Testis (tissue), 3 donors: ENCODE measurements around the gene RNF222. TPM values are rescaled to one million over a fixed set of nuclear protein-coding genes. Genes with fewer than 3 reads are reported as not detected.

Experiments
- DNase-seq: peaks from one replicate; pipeline ENCODE4 v3.0.0-alpha.2; 2019
- H3K27ac ChIP-seq, 2 donors: fragments of 200-600 bp; sonication (generic); one replicate each; pipeline ENCODE4 v1.5.1; 2019
- H3K27me3 ChIP-seq: fragments of 200-600 bp; sonication (generic); one replicate; pipeline ENCODE4 v1.5.1; 2019
- H3K36me3 ChIP-seq: fragments of 200-600 bp; sonication (generic); one replicate; pipeline ENCODE4 v1.5.1; 2017; ENCODE audit warnings: low read depth; ENCODE audit errors: missing control alignments
- H3K4me1 ChIP-seq: fragments of 200-600 bp; sonication (generic); one replicate; pipeline ENCODE4 v1.5.1; 2019
- H3K4me3 ChIP-seq, 2 donors: fragments of 200-600 bp; sonication (generic); one replicate each; pipeline ENCODE4 v1.5.1; 2017 to 2019
- H3K9me3 ChIP-seq: fragments of 200-600 bp; sonication (generic); one replicate; pipeline ENCODE4 v1.5.1; 2017
- CTCF ChIP-seq, 3 experiments: fragments of 450-650 bp in 2 of 3; fragments of 200-600 bp in 1 of 3; sonication (generic) in 1 of 3; IDR thresholded peaks; one replicate each; pipeline ENCODE4 v1.5.1; 2016 to 2019; ENCODE audit warnings: antibody characterized with exemption in 3 of 3, mild to moderate bottlenecking in 2 of 3, moderate library complexity in 1 of 3
- POLR2A ChIP-seq: fragments of 450-650 bp; IDR thresholded peaks from one replicate; pipeline ENCODE4 v1.6.1; 2017; ENCODE audit warnings: antibody characterized with exemption, mild to moderate bottlenecking, moderate library complexity
- WGBS, 2 donors: methylation state at CpG; one replicate each; pipeline ENCODE4 v1.1.5; 2018; 5-methylcytosine and 5-hydroxymethylcytosine counted together
- intact Hi-C: fragments of 100-400 bp; cut with DNase I; formaldehyde crosslinking; loops from one replicate; pipeline ENCODE4 v1.15.1; 2023; ENCODE audit warnings: low total_unique reads
- polyA plus RNA-seq: library from polyadenylated mRNA; stranded (reverse); fragments of 350-450 nt; fragmentation: Illumina TruSeq; extraction: RNeasy Lipid Tissue Mini Kit (QIAGEN cat#74804); gene quantifications from one replicate; pipeline ENCODE4 v1.2.3, GENCODE V29; 2014; ENCODE audit warnings: low read depth, low replicate concordance; ENCODE audit not compliant: insufficient read depth
- total RNA-seq, 2 donors: library from RNA; depleted of rRNA; stranded (reverse); fragments of >200 nt; gene quantifications; one replicate each; pipeline ENCODE4 v1.2.3, GENCODE V29; 2016

The RNF222 gene
- total and polyA plus RNA-seq, 3 donors from 2014 or later = 0.06 TPM; not detected in 2

- no peak for TF ChIP-seq CTCF (IDR thresholded peaks at IDR 0.05)
- no peak for TF ChIP-seq POLR2A
- H3K4me1 ChIP-seq = no peaks in the 10 kb centered on the region
- no peak for DNase-seq
- no peaks in the 10 kb centered on the region for H3K36me3 ChIP-seq
- intact Hi-C loops = no loop called here
- H3K4me3 ChIP-seq = peak overlapping the region in 1 of 2 donors; percentile 18
- WGBS, 2 donors = 50 to 72% methylated on average over 4 to 46 of the region's 46 CpGs
- no peaks in the 10 kb centered on the region for H3K27me3 ChIP-seq
- no peaks in the 10 kb centered on the region for H3K9me3 ChIP-seq
- H3K27ac ChIP-seq = no peak overlapping the region
Measured at GRCh38 chr17:8392674-8393469, 4.8 kb downstream of the RNF222 start.

- intact Hi-C loops = no loop called here
- H3K27ac ChIP-seq = no peak overlapping the region
- H3K9me3 ChIP-seq = no peaks in the 10 kb centered on the region
- H3K4me1 ChIP-seq = no peaks in the 10 kb centered on the region
- H3K36me3 ChIP-seq = no peaks in the 10 kb centered on the region
- no peaks in the 10 kb centered on the region for H3K27me3 ChIP-seq
- no peak for DNase-seq
- H3K4me3 ChIP-seq = peak overlapping the region in 1 of 2 donors; percentile 18
- TF ChIP-seq POLR2A (no peak), CTCF (IDR thresholded peaks at IDR 0.05) (no peak)
- 58 to 59% methylated on average over 12 to 18 of the region's 18 CpGs for WGBS, 2 donors
Measured at GRCh38 chr17:8392274-8392673, 5.4 kb downstream of the RNF222 start.

- DNase-seq = no peak
Measured at GRCh38 chr17:8391711-8392110, 5.9 kb downstream of the RNF222 start.

GRCh38 chr17:8387914-8388651 is 9.5 kb downstream of the RNF222 start:
- Histone ChIP-seq H3K27me3 (no peaks in the 10 kb centered on the region), H3K4me3 (no peak overlapping the region), H3K36me3 (no peaks in the 10 kb centered on the region), H3K9me3 (no peaks in the 10 kb centered on the region), H3K27ac (no peak overlapping the region), H3K4me1 (no peaks in the 10 kb centered on the region)
- intact Hi-C loops = no loop called here
- TF ChIP-seq CTCF (IDR thresholded peaks at IDR 0.05) (no peak), POLR2A (no peak)
- WGBS, 2 donors = 92 to 93% methylated on average over 7 of the region's 7 CpGs
- no peak for DNase-seq

More at GRCh38 chr17:8391711-8392110, 5.9 kb downstream of the RNF222 start:
- 27 to 41% methylated on average over 8 to 9 of the region's 9 CpGs for WGBS, 2 donors
- Histone ChIP-seq H3K27me3 (no peaks in the 10 kb centered on the region), H3K36me3 (no peaks in the 10 kb centered on the region), H3K4me3 (no peak overlapping the region), H3K4me1 (no peaks in the 10 kb centered on the region), H3K9me3 (no peaks in the 10 kb centered on the region), H3K27ac (no peak overlapping the region)
- TF ChIP-seq POLR2A = no peak
- no peak for TF ChIP-seq CTCF (IDR thresholded peaks at IDR 0.05)
- intact Hi-C loops = no loop called here
